ENCODE measurements around the gene SLC24A3. TPM values are rescaled to one million over a fixed set of nuclear protein-coding genes. Genes with fewer than 3 reads are reported as not detected.

SLC24A3 gene
- total and polyA plus RNA-seq, 2 experiments from 2014 or later: not detected

DNA sequence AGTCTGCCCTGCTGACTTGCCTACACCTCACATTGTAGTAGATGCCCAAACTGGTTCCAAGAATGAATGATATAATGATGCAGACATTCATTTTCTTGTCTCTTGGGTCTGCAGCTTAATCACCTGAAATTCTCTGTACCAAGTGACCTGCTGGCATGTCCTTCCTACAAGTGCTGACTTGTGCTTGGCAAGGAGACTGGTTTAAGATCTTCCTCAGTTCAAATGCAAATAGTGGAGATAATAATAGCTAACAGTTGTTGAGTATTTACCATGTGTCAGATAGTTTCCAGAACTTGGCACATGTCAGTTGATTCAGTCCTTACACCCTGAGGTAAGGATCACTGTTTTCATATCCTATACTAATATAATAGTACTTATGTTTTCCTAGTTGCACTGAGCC is 223.4 kb downstream of the SLC24A3 start:
- no peak for TF ChIP-seq EZH2 (IDR thresholded peaks at IDR 0.05; ENCODE audit: insufficient read depth, poor library complexity, severe bottlenecking)
- TF ChIP-seq EZH2phosphoT487 (IDR thresholded peaks at IDR 0.05; ENCODE audit: insufficient read depth, low read depth): no peak
- H3K4me2 ChIP-seq (ENCODE audit: unreplicated experiment): no peak overlapping the region
- H3K79me2 ChIP-seq (ENCODE audit: insufficient read depth): no peaks in the 10 kb centered on the region
- no peaks in the 10 kb centered on the region for H3K9me2 ChIP-seq (ENCODE audit: insufficient read depth)
- H3K27ac ChIP-seq: no peak overlapping the region
- in situ Hi-C loops (cut with MboI): no loop called here
- H3K4me3 ChIP-seq: no peak overlapping the region
- no peak overlapping the region for H2AFZ ChIP-seq
- H3K27me3 ChIP-seq (replicated peaks; ENCODE audit: insufficient read depth): no peaks in the 10 kb centered on the region
- H4K20me1 ChIP-seq (ENCODE audit: insufficient read depth): no peaks in the 10 kb centered on the region
- H3K9me3 ChIP-seq (ENCODE audit: low read depth): no peaks in the 10 kb centered on the region
- no peaks in the 10 kb centered on the region for H3K36me3 ChIP-seq (ENCODE audit: low read depth)
- peaks cover 13% of the 10 kb centered on the region for H3K4me1 ChIP-seq (ENCODE audit: insufficient read depth)
- no peak overlapping the region for H3K9ac ChIP-seq
- DNase-seq: no peak
- no peaks in the 10 kb centered on the region for H3F3A ChIP-seq (ENCODE audit: insufficient read depth)

DNA sequence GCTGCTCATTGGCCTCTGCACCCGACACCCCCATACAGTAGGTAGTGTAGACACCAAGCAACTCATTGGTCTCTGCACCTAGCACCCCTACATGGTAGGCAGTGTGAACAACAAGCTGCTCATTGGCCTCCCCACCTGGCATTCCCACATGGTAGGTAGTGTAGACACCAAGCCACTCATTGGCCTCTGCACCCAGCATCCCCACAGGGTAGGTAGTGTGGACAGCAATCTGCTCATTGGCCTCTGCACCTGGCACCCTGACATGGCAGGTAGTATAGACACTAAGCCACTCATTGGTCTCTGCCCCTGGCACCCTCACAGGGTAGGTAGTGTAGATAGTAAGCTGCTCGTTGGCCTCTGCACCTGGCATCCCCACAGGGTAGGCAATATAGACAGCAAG is 226.0 kb downstream of the SLC24A3 start:
- no peaks in the 10 kb centered on the region for H4K20me1 ChIP-seq (ENCODE audit: insufficient read depth)
- H3F3A ChIP-seq (ENCODE audit: insufficient read depth): no peaks in the 10 kb centered on the region
- no peak overlapping the region for H3K9ac ChIP-seq
- in situ Hi-C loops (cut with MboI): no loop called here
- peaks cover 9% of the 10 kb centered on the region; the same call in 1 of the 2 replicates for H3K4me1 ChIP-seq (ENCODE audit: insufficient read depth)
- DNase-seq: no peak
- H3K27ac ChIP-seq: no peak overlapping the region
- 24 to 45% methylated on average over 2 of the region's 2 CpGs for WGBS, 2 experiments (ENCODE audit: low coverage in 1 of 2, low lambda C conversion rate in 2 of 2, missing lambda C conversion rate in 2 of 2)
- TF ChIP-seq EZH2phosphoT487 (IDR thresholded peaks at IDR 0.05; ENCODE audit: insufficient read depth, low read depth): no peak
- TF ChIP-seq EZH2 (IDR thresholded peaks at IDR 0.05; ENCODE audit: insufficient read depth, poor library complexity, severe bottlenecking): no peak
- H3K9me3 ChIP-seq (ENCODE audit: low read depth): no peaks in the 10 kb centered on the region
- H3K9me2 ChIP-seq (ENCODE audit: insufficient read depth): no peaks in the 10 kb centered on the region
- H2AFZ ChIP-seq: no peak overlapping the region
- H3K4me3 ChIP-seq: no peak overlapping the region
- no peaks in the 10 kb centered on the region for H3K36me3 ChIP-seq (ENCODE audit: low read depth)
- no peaks in the 10 kb centered on the region for H3K27me3 ChIP-seq (replicated peaks; ENCODE audit: insufficient read depth)
- no peaks in the 10 kb centered on the region for H3K79me2 ChIP-seq (ENCODE audit: insufficient read depth)
- H3K4me2 ChIP-seq (ENCODE audit: unreplicated experiment): no peak overlapping the region

DNA sequence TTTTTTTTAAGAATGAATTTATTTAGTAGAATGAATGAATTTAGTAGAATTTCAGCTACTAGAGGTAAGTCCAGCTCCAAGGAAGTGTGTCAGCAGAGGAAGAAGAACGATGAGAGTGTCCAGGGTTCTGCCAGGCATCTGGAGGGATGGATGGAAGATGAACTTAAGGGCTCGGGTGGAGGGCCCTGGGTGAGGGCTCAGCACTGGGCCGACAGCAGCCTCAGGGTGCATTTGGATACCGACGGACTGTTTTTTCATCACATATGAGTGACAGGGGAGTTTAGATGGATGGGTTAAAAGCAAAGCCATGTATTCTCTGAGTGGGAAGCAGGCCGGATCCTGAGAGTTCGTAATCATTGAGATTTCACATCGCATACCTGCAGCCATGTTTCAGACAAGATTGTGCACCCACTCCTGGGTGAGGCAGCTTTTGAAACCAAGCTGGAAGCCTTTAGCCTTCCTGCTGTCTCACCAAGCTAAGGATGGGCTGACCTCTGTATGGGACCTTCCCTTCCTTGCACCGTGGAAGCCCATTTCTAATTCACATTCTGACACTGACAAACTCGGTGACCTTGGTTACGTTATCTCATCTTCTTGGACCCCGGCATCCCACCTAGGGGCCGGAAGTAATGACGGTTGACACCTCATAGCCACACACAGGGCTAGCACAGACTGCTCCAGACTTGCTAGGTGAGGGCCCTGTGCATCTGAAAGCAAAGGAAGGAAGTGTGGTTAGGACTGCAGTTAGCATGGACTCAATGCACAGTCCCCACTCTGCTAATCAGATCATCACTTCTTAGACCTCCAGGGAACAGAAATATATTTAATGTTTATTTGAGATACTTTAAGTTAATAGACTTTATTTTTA is 228.5 kb downstream of the SLC24A3 start:
- in situ Hi-C loops (cut with MboI): no loop called here

DNA sequence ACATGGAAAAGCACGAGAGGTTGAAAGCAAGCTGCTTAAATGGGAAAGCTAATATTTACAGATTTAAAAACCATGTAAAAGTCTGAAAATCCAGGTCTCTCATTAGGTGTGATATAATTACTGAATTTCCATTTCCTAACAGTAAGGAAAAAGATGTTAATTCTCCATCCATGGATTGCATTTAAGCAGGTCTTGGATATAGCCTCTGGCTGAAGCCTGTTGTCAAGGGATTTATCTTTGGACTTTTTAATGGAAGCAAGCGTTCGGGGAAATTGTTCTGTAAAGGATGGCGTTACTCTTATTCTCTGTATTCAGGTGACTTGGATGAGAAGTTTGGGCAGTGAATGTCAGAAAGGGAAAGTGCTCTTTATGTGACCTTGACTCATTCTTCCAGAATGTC is 233.8 kb downstream of the SLC24A3 start:
- Histone ChIP-seq H3K36me3 (ENCODE audit: low read depth) (no peaks in the 10 kb centered on the region), H3K4me3 (no peak overlapping the region), H2AFZ (no peak overlapping the region), H3K79me2 (ENCODE audit: insufficient read depth) (no peaks in the 10 kb centered on the region), H3K4me2 (ENCODE audit: unreplicated experiment) (no peak overlapping the region), H3K9me3 (ENCODE audit: low read depth) (no peaks in the 10 kb centered on the region), H3K9ac (no peak overlapping the region), H3K27ac (no peak overlapping the region), H4K20me1 (ENCODE audit: insufficient read depth) (no peaks in the 10 kb centered on the region), H3K27me3 (replicated peaks; ENCODE audit: insufficient read depth) (no peaks in the 10 kb centered on the region), H3K4me1 (ENCODE audit: insufficient read depth) (no peaks in the 10 kb centered on the region), H3K9me2 (ENCODE audit: insufficient read depth) (no peaks in the 10 kb centered on the region), H3F3A (ENCODE audit: insufficient read depth) (no peaks in the 10 kb centered on the region)
- no peak for DNase-seq
- TF ChIP-seq EZH2phosphoT487 (IDR thresholded peaks at IDR 0.05; ENCODE audit: insufficient read depth, low read depth) (no peak), EZH2 (IDR thresholded peaks at IDR 0.05; ENCODE audit: insufficient read depth, poor library complexity, severe bottlenecking) (no peak)
- 51 to 61% methylated on average over 4 of the region's 4 CpGs for WGBS, 2 experiments (ENCODE audit: low coverage in 1 of 2, low lambda C conversion rate in 2 of 2, missing lambda C conversion rate in 2 of 2)
- in situ Hi-C loops (cut with MboI): no loop called here

More for the DNA sequence above, 228.5 kb downstream of the SLC24A3 start:
- Histone ChIP-seq H3K27me3 (replicated peaks; ENCODE audit: insufficient read depth) (no peaks in the 10 kb centered on the region), H4K20me1 (ENCODE audit: insufficient read depth) (no peaks in the 10 kb centered on the region), H3K9ac (no peak overlapping the region), H3K27ac (no peak overlapping the region), H3F3A (ENCODE audit: insufficient read depth) (no peaks in the 10 kb centered on the region), H3K36me3 (ENCODE audit: low read depth) (no peaks in the 10 kb centered on the region), H3K9me3 (ENCODE audit: low read depth) (no peaks in the 10 kb centered on the region), H3K4me3 (no peak overlapping the region), H3K4me1 (ENCODE audit: insufficient read depth) (no peaks in the 10 kb centered on the region), H3K79me2 (ENCODE audit: insufficient read depth) (no peaks in the 10 kb centered on the region), H3K4me2 (ENCODE audit: unreplicated experiment) (no peak overlapping the region), H2AFZ (no peak overlapping the region), H3K9me2 (ENCODE audit: insufficient read depth) (no peaks in the 10 kb centered on the region)
- 67 to 73% methylated on average over 14 of the region's 14 CpGs for WGBS, 2 experiments (ENCODE audit: low coverage in 1 of 2, low lambda C conversion rate in 2 of 2, missing lambda C conversion rate in 2 of 2)
- no peak for DNase-seq
- TF ChIP-seq EZH2phosphoT487 (IDR thresholded peaks at IDR 0.05; ENCODE audit: insufficient read depth, low read depth): no peak
- no peak for TF ChIP-seq EZH2 (IDR thresholded peaks at IDR 0.05; ENCODE audit: insufficient read depth, poor library complexity, severe bottlenecking)
